HepG2 (cell line): ENCODE results near the gene XPNPEP2. TPM values are rescaled to one million over a fixed set of nuclear protein-coding genes. Genes with fewer than 3 reads are reported as not detected.

ENCODE experiments used
- FOSL1 ChIP-seq: sonication (generic); formaldehyde crosslinking; IDR thresholded peaks from 2 replicates; pipeline ENCODE4 v1.9.0; 2021; ENCODE audit warnings: missing genetic modification reagents, borderline replicate concordance
- NCOA5 ChIP-seq: sonication (generic); formaldehyde crosslinking; IDR thresholded peaks from 2 replicates; pipeline ENCODE4 v1.4.0; 2020; ENCODE audit warnings: missing genetic modification reagents
- NFAT5 ChIP-seq: sonication (generic); formaldehyde crosslinking; IDR thresholded peaks from 2 replicates; pipeline ENCODE4 v1.4.0; 2020; ENCODE audit warnings: missing genetic modification reagents
- SYNCRIP ChIP-seq: fragments of 200-400 bp; formaldehyde crosslinking; IDR thresholded peaks from 2 replicates; pipeline ENCODE4 v1.6.1; 2018; ENCODE audit warnings: mild to moderate bottlenecking, low read depth, low read length; ENCODE audit not compliant: insufficient read depth
- ZNF10 ChIP-seq: sonication (generic); formaldehyde crosslinking; IDR thresholded peaks from 2 replicates; pipeline ENCODE4 v1.4.0; 2020; ENCODE audit warnings: mild to moderate bottlenecking, low read depth, missing genetic modification reagents, borderline replicate concordance
- ZNF282 ChIP-seq: fragments of 450-650 bp; IDR thresholded peaks from 2 replicates; pipeline ENCODE4 v1.6.1; 2018; ENCODE audit not compliant: partially characterized antibody
- ZNF740 ChIP-seq: sonication (generic); formaldehyde crosslinking; IDR thresholded peaks from 2 replicates; pipeline ENCODE4 v1.4.0; 2020; ENCODE audit warnings: missing genetic modification reagents
- ZNF879 ChIP-seq: sonication (generic); formaldehyde crosslinking; IDR thresholded peaks from 2 replicates; pipeline ENCODE4 v1.8.1; 2023; ENCODE audit warnings: missing genetic modification reagents
- polyA plus RNA-seq, 8 experiments: library from polyadenylated mRNA; depleted of rRNA in 3 of 8; stranded (reverse) in 7 of 8; unstranded in 1 of 8; fragments of >200 nt; fragmentation: Illumina TruSeq in 4 of 8; extraction: Trizol in 4 of 8; gene quantifications; 2 replicates each; pipeline versions ENCODE4 v1.2.1 to v1.2.3, GENCODE V29; 2011 to 2016; ENCODE audit warnings: low read depth in 4 of 8, missing spikeins in 1 of 8, mixed read lengths in 1 of 8; ENCODE audit not compliant: insufficient read depth in 1 of 8
- total RNA-seq, 5 experiments: library from RNA; depleted of rRNA; stranded (reverse); fragments of >200 nt; fragmentation: Illumina TruSeq; extraction: Trizol; gene quantifications; 2 replicates each; pipeline ENCODE4 v1.2.3, GENCODE V29; 2016; ENCODE audit warnings: low read depth in 1 of 5

The XPNPEP2 gene
- total and polyA plus RNA-seq, 2 of the 13 experiments (the other 11 are each of a cell fraction or from before 2014, with no cell fraction given), result 1.1 to 1.8 TPM

- TF ChIP-seq ZNF10 (CRISPR knock-in tag) (no peak), NFAT5 (no peak), ZNF740 (CRISPR knock-in tag) (no peak), FOSL1 (CRISPR knock-in tag) (no peak), NCOA5 (CRISPR knock-in tag) (no peak), ZNF282 (no peak), ZNF879 (CRISPR knock-in tag) (no peak), SYNCRIP (no peak)
These were observed 52.6 kb downstream of the XPNPEP2 start (continued) for GRCh38 chrX:129791336-129791735.
